Erythroblast (primary cell): ENCODE results near the gene ETFDH.
"Not testable (repeated sequence)": the region's sequence is repeated elsewhere in the genome, so short reads cannot be mapped to it uniquely, and the experiment has no call there.

Experiments
- DNase-seq, 2 experiments: peaks; one replicate each; lab custom pipeline; 2025; lab: John Stamatoyannopoulos, UW
- GATA1 ChIP-seq: IDR thresholded peaks from 2 replicates; pipeline ENCODE4 v1.6.1; 2011; ENCODE audit warnings: low read depth, mild to moderate bottlenecking, control low read depth, low read length, moderate library complexity
- POLR2A ChIP-seq: IDR thresholded peaks from 2 replicates; pipeline ENCODE4 v1.6.1; 2011; ENCODE audit warnings: mild to moderate bottlenecking, low read length

ETFDH gene

GRCh38 chr4:158714937-158715336 is 42.8 kb downstream of the ETFDH start:
- DNase-seq, result no peak
- TF ChIP-seq GATA1, result no peak
- no peak for TF ChIP-seq POLR2A

- DNase-seq, result no peak
- no peak for TF ChIP-seq POLR2A
- no peak for TF ChIP-seq GATA1
Measured at GRCh38 chr4:158715802-158716201, 43.7 kb downstream of the ETFDH start.

- no peak for DNase-seq
- TF ChIP-seq GATA1, result no peak
- TF ChIP-seq POLR2A, result no peak
Measured at GRCh38 chr4:158721680-158722079, 49.6 kb downstream of the ETFDH start.

- DNase-seq, result peak; percentile 55 to 64
Measured at GRCh38 chr4:158722291-158722916, 50.3 kb downstream of the ETFDH start.

GRCh38 chr4:158722917-158723793 is 51.1 kb downstream of the ETFDH start, which contains the start of gene PPID:
PPID (minus strand) TSS chr4:158723396; CDS start chr4:158723288, 108 bp downstream.
- DNase-seq, result peak; percentile 91
- no peak for TF ChIP-seq GATA1
- peak; percentile 91 for TF ChIP-seq POLR2A

More at GRCh38 chr4:158722291-158722916, 50.3 kb downstream of the ETFDH start:
- no peak for TF ChIP-seq POLR2A
- no peak for TF ChIP-seq GATA1

GRCh38 chr4:158724637-158725036 is 52.5 kb downstream of the ETFDH start:
- TF ChIP-seq POLR2A, result no peak
- DNase-seq, result no peak

- DNase-seq, result no peak
- no peak for TF ChIP-seq GATA1
Measured at GRCh38 chr4:158726633-158727032, 54.5 kb downstream of the ETFDH start.

GRCh38 chr4:158728236-158728635 is 56.1 kb downstream of the ETFDH start:
- DNase-seq, result no peak
- TF ChIP-seq GATA1 (no peak), POLR2A (no peak)

GRCh38 chr4:158729716-158730559 is 57.8 kb downstream of the ETFDH start:
- DNase-seq, result peak; percentile 67 to 76
- TF ChIP-seq GATA1 (no peak), POLR2A (no peak)

GRCh38 chr4:158738866-158739265 is 66.8 kb downstream of the ETFDH start:
- TF ChIP-seq GATA1, result no peak
- TF ChIP-seq POLR2A, result no peak
- DNase-seq, result no peak

- DNase-seq, result no peak
- TF ChIP-seq POLR2A (no peak), GATA1 (no peak)
Measured at GRCh38 chr4:158739600-158739999, 67.5 kb downstream of the ETFDH start.

- DNase-seq, result no peak
- TF ChIP-seq GATA1 (no peak), POLR2A (no peak)
Measured at GRCh38 chr4:158741326-158742021, 69.4 kb downstream of the ETFDH start.

- DNase-seq, result not testable (repeated sequence)
Measured at GRCh38 chr4:158746537-158746936, 74.4 kb downstream of the ETFDH start.

GRCh38 chr4:158750379-158750778 is 78.3 kb downstream of the ETFDH start:
- TF ChIP-seq POLR2A, result no peak
- TF ChIP-seq GATA1, result no peak
- no peak for DNase-seq
